SK-N-SH (cell line): Measurements from ENCODE around the gene SCGB1C1. TPM values are rescaled to one million over a fixed set of nuclear protein-coding genes. Genes with fewer than 3 reads are reported as not detected.

Source experiments
- CTCF ChIA-PET: fragments of 300-600, 350-600 bp; formaldehyde crosslinking; extraction: SDS; loops from one replicate; lab custom pipeline; 2021; lab: Yijun Ruan, JAX
- POLR2A ChIA-PET: fragments of 350-600 bp; sonication (Branson Sonifier 250); formaldehyde crosslinking; extraction: SDS; loops from one replicate; lab custom pipeline; 2020; ENCODE audit warnings: antibody characterized with exemption, inconsistent platforms; lab: Yijun Ruan, JAX
- DNase-seq: peaks from one replicate; pipeline ENCODE4 v3.0.0; 2012
- H2AFZ ChIP-seq: fragments of 200-600 bp; sonication (generic); 2 replicates; pipeline ENCODE4 v1.8.1; 2016; ENCODE audit warnings: antibody characterized with exemption, mild to moderate bottlenecking, low read depth
- H3F3A ChIP-seq: fragments of 200-600 bp; sonication (generic); replicated peaks from 2 replicates; pipeline ENCODE3; 2016; ENCODE audit warnings: antibody characterized with exemption, mild to moderate bottlenecking; ENCODE audit not compliant: insufficient read depth
- H3K27ac ChIP-seq, 2 experiments: fragments of 200-500 bp in 1 of 2; fragments of 200-600 bp in 1 of 2; sonication (Bioruptor generic) in 1 of 2; sonication (generic), shearing (Covaris generic) in 1 of 2; 2 replicates each; pipeline versions ENCODE4 v1.5.1 to v1.6.1; 2014 to 2016; ENCODE audit warnings: low read depth in 2 of 2, inconsistent platforms in 1 of 2, low read length in 1 of 2, mild to moderate bottlenecking in 1 of 2, mixed read lengths in 1 of 2
- H3K27me3 ChIP-seq: fragments of 200-600 bp; sonication (generic), shearing (Covaris generic); 2 replicates; pipeline ENCODE4 v1.6.1; 2016; ENCODE audit warnings: mixed run types; ENCODE audit not compliant: insufficient read depth
- H3K36me3 ChIP-seq, 2 experiments: fragments of 200-500 bp in 1 of 2; fragments of 200-600 bp in 1 of 2; sonication (Bioruptor generic) in 1 of 2; sonication (generic) in 1 of 2; replicated peaks in 1 of 2; 2 replicates each; pipeline versions ENCODE3 to v1.5.1; 2014 to 2016; ENCODE audit warnings: low read length in 1 of 2, mild to moderate bottlenecking in 1 of 2; ENCODE audit not compliant: insufficient read depth in 2 of 2, control insufficient read depth in 1 of 2
- H3K4me1 ChIP-seq, 2 experiments: fragments of 200-500 bp in 1 of 2; fragments of 200-600 bp in 1 of 2; sonication (Bioruptor generic) in 1 of 2; sonication (generic), shearing (Covaris generic) in 1 of 2; 2 replicates each; pipeline versions ENCODE4 v1.5.1 to v1.6.1; 2014 to 2016; ENCODE audit warnings: low read depth in 1 of 2, low read length in 1 of 2, mixed run types in 1 of 2; ENCODE audit not compliant: insufficient read depth in 2 of 2, control insufficient read depth in 1 of 2
- H3K4me2 ChIP-seq: fragments of 200-600 bp; sonication (generic), shearing (Covaris generic); 2 replicates; pipeline ENCODE4 v1.6.1; 2017; ENCODE audit warnings: mixed run types
- H3K4me3 ChIP-seq, 2 experiments: fragments of 200-500 bp in 1 of 2; fragments of 200-600 bp in 1 of 2; sonication (Bioruptor generic) in 1 of 2; sonication (generic), shearing (Covaris generic) in 1 of 2; 2 replicates each; pipeline versions ENCODE4 v1.5.1 to v1.8.1; 2014 to 2016; ENCODE audit warnings: low read depth in 2 of 2, inconsistent platforms in 1 of 2, low read length in 1 of 2, mild to moderate bottlenecking in 1 of 2, mixed read lengths in 1 of 2, moderate library complexity in 1 of 2
- H3K79me2 ChIP-seq: fragments of 200-600 bp; sonication (generic); 2 replicates; pipeline ENCODE4 v1.8.1; 2017; ENCODE audit warnings: mild to moderate bottlenecking; ENCODE audit not compliant: insufficient read depth
- H3K9ac ChIP-seq: fragments of 200-600 bp; sonication (generic); 2 replicates; pipeline ENCODE4 v1.6.1; 2017; ENCODE audit warnings: mixed run types
- H3K9me2 ChIP-seq: fragments of 200-600 bp; sonication (generic); 2 replicates; pipeline ENCODE4 v1.6.1; 2017; ENCODE audit warnings: mixed run types
- H3K9me3 ChIP-seq: fragments of 200-600 bp; sonication (generic); 2 replicates; pipeline ENCODE4 v1.6.1; 2017; ENCODE audit warnings: mixed run types, mild to moderate bottlenecking, moderate library complexity
- H4K20me1 ChIP-seq: fragments of 200-600 bp; sonication (generic); 2 replicates; pipeline ENCODE4 v1.6.1; 2017; ENCODE audit warnings: mild to moderate bottlenecking, mixed run types; ENCODE audit not compliant: insufficient read depth
- ELF1 ChIP-seq: IDR thresholded peaks from 2 replicates; pipeline ENCODE4 v1.4.0; 2012
- EP300 ChIP-seq, 2 experiments: IDR thresholded peaks; 2 replicates each; pipeline versions ENCODE4 v1.4.0 to v1.6.1; 2012; ENCODE audit warnings: borderline replicate concordance in 1 of 2, low read depth in 1 of 2, low read length in 1 of 2
- FOSL2 ChIP-seq: IDR thresholded peaks from 2 replicates; pipeline ENCODE4 v1.4.0; 2012; ENCODE audit warnings: low read depth, mild to moderate bottlenecking, moderate library complexity, borderline replicate concordance
- JUND ChIP-seq: IDR thresholded peaks from 2 replicates; pipeline ENCODE4 v1.4.0; 2012
- MEF2A ChIP-seq: IDR thresholded peaks from 2 replicates; pipeline ENCODE4 v1.4.0; 2012; ENCODE audit warnings: low read depth, borderline replicate concordance
- NFIC ChIP-seq: IDR thresholded peaks from 2 replicates; pipeline ENCODE4 v1.4.0; 2012; ENCODE audit warnings: borderline replicate concordance
- PBX3 ChIP-seq: IDR thresholded peaks from 2 replicates; pipeline ENCODE4; 2012
- RCOR1 ChIP-seq: fragments of 150-350 bp; IDR thresholded peaks from 2 replicates; pipeline ENCODE4 v1.6.1; 2017; ENCODE audit warnings: antibody characterized with exemption, low read length
- RFX5 ChIP-seq: IDR thresholded peaks from 2 replicates; pipeline ENCODE4 v1.6.1; 2012; ENCODE audit warnings: mild to moderate bottlenecking, improper control_type of control experiment, low read length
- RXRA ChIP-seq: IDR thresholded peaks from 2 replicates; pipeline ENCODE4 v1.4.0; 2012; ENCODE audit warnings: low read depth, mild to moderate bottlenecking, borderline replicate concordance
- TAF1 ChIP-seq: IDR thresholded peaks from 2 replicates; pipeline ENCODE4 v1.6.1; 2012; ENCODE audit warnings: low read depth, mild to moderate bottlenecking, low read length, moderate library complexity, borderline replicate concordance
- TEAD4 ChIP-seq: IDR thresholded peaks from 2 replicates; pipeline ENCODE4 v1.4.0; 2012; ENCODE audit warnings: mild to moderate bottlenecking, borderline replicate concordance; ENCODE audit not compliant: insufficient read depth
- YY1 ChIP-seq: IDR thresholded peaks from 2 replicates; pipeline ENCODE4 v1.4.0; 2012; ENCODE audit warnings: low read depth, mild to moderate bottlenecking
- WGBS: methylation state at CpG from one replicate; pipeline ENCODE4 v1.1.6; 2017; ENCODE audit warnings: low lambda C conversion rate; 5-methylcytosine and 5-hydroxymethylcytosine counted together
- polyA plus RNA-seq, 3 experiments: library from polyadenylated mRNA; depleted of rRNA; stranded (reverse); fragments of >200 nt; gene quantifications; 2 replicates each; pipeline ENCODE4 v1.2.3, GENCODE V29; 2012
- TF ChIP-seq, protein P1 (sequence below): fragments of 200-600 bp; sonication (generic); IDR thresholded peaks from 2 replicates; pipeline ENCODE4 v1.6.1; 2017; ENCODE audit warnings: antibody characterized with exemption, mild to moderate bottlenecking, moderate library complexity

SCGB1C1 gene
- polyA plus RNA-seq, 1 of the 3 experiments (the other 2 are of a cell fraction) = not detected

- no peak overlapping the region; a peak in 1 of 4 replicates for H3K27ac ChIP-seq
Measured at GRCh38 chr11:216081-216974, 23.4 kb downstream of the SCGB1C1 start.

GRCh38 chr11:217704-218103, 24.8 kb downstream of the SCGB1C1 start:
- Histone ChIP-seq H3K9me3 (no peaks in the 10 kb centered on the region), H3F3A (peaks cover 15% of the 10 kb centered on the region), H3K4me3 (no peak overlapping the region), H3K36me3 (peaks cover 16 to 37% of the 10 kb centered on the region in 2 experiments), H3K27ac (no peak overlapping the region), H3K4me1 (no peaks in the 10 kb centered on the region), H2AFZ (no peak overlapping the region), H3K4me2 (no peak overlapping the region), H3K9ac (no peak overlapping the region), H3K27me3 (no peaks in the 10 kb centered on the region), H3K9me2 (no peaks in the 10 kb centered on the region), H4K20me1 (0 out of 2 replicates have a peak, but pooled peaks cover 2% of the 10 kb centered on the region), H3K79me2 (no peaks in the 10 kb centered on the region; the same call in 1 of the 2 replicates)
- no peak for DNase-seq
- ChIA-PET CTCF (interaction anchor here (1.4 kb wide), 1 partner anchor 147 kb away, joined by 3 read pairs; no protein-coding TSS in a partner anchor), POLR2A (no interaction called here)
- WGBS = 94% methylated on average over 3 of the region's 3 CpGs
- TF ChIP-seq RCOR1 = no peak
- TF ChIP-seq, protein P1, sequence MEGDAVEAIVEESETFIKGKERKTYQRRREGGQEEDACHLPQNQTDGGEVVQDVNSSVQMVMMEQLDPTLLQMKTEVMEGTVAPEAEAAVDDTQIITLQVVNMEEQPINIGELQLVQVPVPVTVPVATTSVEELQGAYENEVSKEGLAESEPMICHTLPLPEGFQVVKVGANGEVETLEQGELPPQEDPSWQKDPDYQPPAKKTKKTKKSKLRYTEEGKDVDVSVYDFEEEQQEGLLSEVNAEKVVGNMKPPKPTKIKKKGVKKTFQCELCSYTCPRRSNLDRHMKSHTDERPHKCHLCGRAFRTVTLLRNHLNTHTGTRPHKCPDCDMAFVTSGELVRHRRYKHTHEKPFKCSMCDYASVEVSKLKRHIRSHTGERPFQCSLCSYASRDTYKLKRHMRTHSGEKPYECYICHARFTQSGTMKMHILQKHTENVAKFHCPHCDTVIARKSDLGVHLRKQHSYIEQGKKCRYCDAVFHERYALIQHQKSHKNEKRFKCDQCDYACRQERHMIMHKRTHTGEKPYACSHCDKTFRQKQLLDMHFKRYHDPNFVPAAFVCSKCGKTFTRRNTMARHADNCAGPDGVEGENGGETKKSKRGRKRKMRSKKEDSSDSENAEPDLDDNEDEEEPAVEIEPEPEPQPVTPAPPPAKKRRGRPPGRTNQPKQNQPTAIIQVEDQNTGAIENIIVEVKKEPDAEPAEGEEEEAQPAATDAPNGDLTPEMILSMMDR = no peak
- TF ChIP-seq TEAD4 = no peak
- TF ChIP-seq JUND = no peak
- TF ChIP-seq MEF2A = no peak
- no peak for TF ChIP-seq ELF1
- TF ChIP-seq PBX3 = no peak
- no peak for TF ChIP-seq RFX5
- TF ChIP-seq YY1 = no peak
- TF ChIP-seq EP300 (IDR thresholded peaks at IDR 0.05; ENCODE audit: borderline replicate concordance in 1 of 2, low read depth in 1 of 2, low read length in 1 of 2) = no peak
- no peak for TF ChIP-seq RXRA

More at GRCh38 chr11:216081-216974, 23.4 kb downstream of the SCGB1C1 start:
- Histone ChIP-seq H3K4me2 (no peak overlapping the region), H2AFZ (no peak overlapping the region), H3K9ac (no peak overlapping the region), H3F3A (peaks cover 18% of the 10 kb centered on the region), H3K79me2 (peaks cover 12% of the 10 kb centered on the region; the same call in 1 of the 2 replicates), H3K36me3 (peaks cover 24 to 47% of the 10 kb centered on the region in 2 experiments), H4K20me1 (peaks cover 8% of the 10 kb centered on the region; the same call in 1 of the 2 replicates), H3K9me3 (no peaks in the 10 kb centered on the region), H3K27me3 (no peaks in the 10 kb centered on the region), H3K4me1 (no peaks in the 10 kb centered on the region; a peak in 1 of 4 replicates), H3K4me3 (no peak overlapping the region), H3K9me2 (no peaks in the 10 kb centered on the region)
- POLR2A ChIA-PET = interaction anchor here (1.2 kb wide), 1 partner anchor 9 kb away, joined by 4 read pairs; the partner anchor contains the start of genes BET1L and RIC8A
- WGBS = 88% methylated on average over 10 of the region's 11 CpGs
- DNase-seq = no peak
- TF ChIP-seq JUND (no peak), NFIC (no peak), FOSL2 (no peak), YY1 (no peak), ELF1 (no peak), TAF1 (no peak)
- CTCF ChIA-PET = interaction anchor here (1.4 to 1.5 kb wide), 2 partner anchors 34 to 148 kb away, joined by 3 to 4 read pairs; no protein-coding TSS in a partner anchor
